Cardiac muscle cell (in vitro differentiated cells and primary cell): ENCODE measurements around the gene MRPS23. TPM values are rescaled to one million over a fixed set of nuclear protein-coding genes. Genes with fewer than 3 reads are reported as not detected.

Source experiments
- DNase-seq, 2 donors: peaks; one replicate each; pipeline versions ENCODE4 v3.0.0 to v3.0.0-alpha.2; 2010 to 2017; ENCODE audit warnings: low read depth in 1 of 2, low spot score in 1 of 2
- H3K27ac ChIP-seq: fragments of 200-600 bp; sonication (generic); 2 replicates; pipeline ENCODE4 v1.5.1; 2016
- H3K27me3 ChIP-seq: fragments of 200-600 bp; sonication (generic); 2 replicates; pipeline ENCODE4 v1.6.0; 2016; ENCODE audit warnings: control low read depth
- H3K36me3 ChIP-seq: fragments of 200-600 bp; sonication (generic); 2 replicates; pipeline ENCODE4 v1.5.1; 2016; ENCODE audit warnings: control low read depth
- H3K4me1 ChIP-seq: fragments of 200-600 bp; sonication (generic); 2 replicates; pipeline ENCODE4 v1.8.1; 2017; ENCODE audit warnings: low read depth, mild to moderate bottlenecking, mixed run types
- H3K4me3 ChIP-seq: fragments of 200-600 bp; sonication (generic); 2 replicates; pipeline ENCODE4 v1.5.1; 2016; ENCODE audit warnings: mild to moderate bottlenecking
- H3K9me3 ChIP-seq: fragments of 200-600 bp; sonication (generic); 2 replicates; pipeline ENCODE4 v1.5.1; 2017; ENCODE audit warnings: low read depth, mild to moderate bottlenecking, control low read depth
- CTCF ChIP-seq: IDR thresholded peaks from 2 replicates; pipeline ENCODE4 v1.5.1; 2012; ENCODE audit warnings: low read depth, mild to moderate bottlenecking, low read length
- polyA plus RNA-seq: library from polyadenylated mRNA; unstranded; fragments of >200 nt; fragmentation: Nextera tagmentation; extraction: Ambion mirVana; gene quantifications from 2 replicates; pipeline ENCODE4 v1.2.1, GENCODE V29; 2016
- total RNA-seq: library from RNA; depleted of rRNA; stranded (reverse); fragments of >200 nt; gene quantifications from 2 replicates; pipeline ENCODE4 v1.2.3, GENCODE V29; 2016

The MRPS23 gene
- total and polyA plus RNA-seq, 2 experiments from 2014 or later = 24.4 to 87.9 TPM

GRCh38 chr17:57860414-57860999 is 10.7 kb upstream of the MRPS23 start:
- peaks cover 3% of the 10 kb centered on the region for H3K27me3 ChIP-seq
- no peak for DNase-seq
- no peaks in the 10 kb centered on the region for H3K36me3 ChIP-seq
- TF ChIP-seq CTCF = no peak
- H3K4me1 ChIP-seq = peaks cover 4% of the 10 kb centered on the region
- H3K27ac ChIP-seq = no peak overlapping the region
- H3K9me3 ChIP-seq = no peaks in the 10 kb centered on the region
- H3K4me3 ChIP-seq = no peak overlapping the region

GRCh38 chr17:57859601-57860413 is 10.0 kb upstream of the MRPS23 start:
- no peak for DNase-seq
- Histone ChIP-seq H3K4me1 (peaks cover 7% of the 10 kb centered on the region), H3K4me3 (no peak overlapping the region), H3K36me3 (no peaks in the 10 kb centered on the region), H3K27ac (no peak overlapping the region), H3K27me3 (peaks cover 3% of the 10 kb centered on the region), H3K9me3 (no peaks in the 10 kb centered on the region)
- TF ChIP-seq CTCF = no peak

- TF ChIP-seq CTCF = no peak
- no peaks in the 10 kb centered on the region for H3K36me3 ChIP-seq
- no peak overlapping the region for H3K27ac ChIP-seq
- DNase-seq = no peak
- no peaks in the 10 kb centered on the region for H3K9me3 ChIP-seq
- H3K4me1 ChIP-seq = peaks cover 7% of the 10 kb centered on the region
- peaks cover 3% of the 10 kb centered on the region for H3K27me3 ChIP-seq
- no peak overlapping the region for H3K4me3 ChIP-seq
Observed at GRCh38 chr17:57858838-57859237, 9.0 kb upstream of the MRPS23 start.

- no peak for DNase-seq
- Histone ChIP-seq H3K27me3 (no peaks in the 10 kb centered on the region), H3K36me3 (no peaks in the 10 kb centered on the region), H3K4me3 (no peak overlapping the region), H3K9me3 (no peaks in the 10 kb centered on the region), H3K4me1 (peaks cover 16% of the 10 kb centered on the region), H3K27ac (no peak overlapping the region)
- no peak for TF ChIP-seq CTCF
Observed at GRCh38 chr17:57856792-57857620, 7.2 kb upstream of the MRPS23 start.

- TF ChIP-seq CTCF = no peak
- H3K9me3 ChIP-seq = no peaks in the 10 kb centered on the region
- H3K4me1 ChIP-seq = peaks cover 28% of the 10 kb centered on the region
- H3K27ac ChIP-seq = no peak overlapping the region
- no peaks in the 10 kb centered on the region for H3K36me3 ChIP-seq
- DNase-seq = no peak
- H3K27me3 ChIP-seq = no peaks in the 10 kb centered on the region
- no peak overlapping the region for H3K4me3 ChIP-seq
Observed at GRCh38 chr17:57855391-57856035, 5.7 kb upstream of the MRPS23 start.
